ENCODE results near the gene STARD9. TPM values are rescaled to one million over a fixed set of nuclear protein-coding genes. Genes with fewer than 3 reads are reported as not detected.

STARD9 gene
- total and polyA plus RNA-seq, 8 donors: 9.4 to 22.6 (median 18.8) TPM

DNA sequence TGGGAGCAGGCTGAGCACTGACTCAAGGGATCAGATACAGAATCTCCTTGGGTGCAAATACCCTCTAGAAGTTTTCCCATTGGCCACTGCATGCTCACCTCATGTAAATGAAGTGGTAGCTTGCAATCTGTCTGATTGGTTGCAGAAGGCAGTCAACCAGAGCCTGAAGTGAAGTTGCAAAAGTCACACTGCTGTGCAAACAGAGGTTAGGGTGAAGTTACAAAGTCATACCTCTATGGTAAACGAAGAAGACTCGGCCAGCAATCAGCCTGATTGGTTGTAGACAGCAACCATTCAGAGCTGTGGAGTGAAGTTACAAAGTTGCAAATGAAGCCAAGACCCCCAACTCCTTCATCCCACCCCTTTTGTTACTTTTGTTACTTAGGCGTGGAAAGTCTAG, 27.1 kb downstream of the STARD9 start:
- intact Hi-C loops (cut with DNase I): no loop called here
- no peak for TF ChIP-seq CTCF (IDR thresholded peaks at IDR 0.05)
- DNase-seq (no peak), ATAC-seq (no peak)
- Histone ChIP-seq H3K36me3 (no peaks in the 10 kb centered on the region), H3K4me1 (peaks cover 7 to 21% of the 10 kb centered on the region in 2 donors), H3K4me3 (no peak overlapping the region), H3K27ac (no peak overlapping the region), H3K27me3 (no peaks in the 10 kb centered on the region), H3K9me3 (no peaks in the 10 kb centered on the region)

DNA sequence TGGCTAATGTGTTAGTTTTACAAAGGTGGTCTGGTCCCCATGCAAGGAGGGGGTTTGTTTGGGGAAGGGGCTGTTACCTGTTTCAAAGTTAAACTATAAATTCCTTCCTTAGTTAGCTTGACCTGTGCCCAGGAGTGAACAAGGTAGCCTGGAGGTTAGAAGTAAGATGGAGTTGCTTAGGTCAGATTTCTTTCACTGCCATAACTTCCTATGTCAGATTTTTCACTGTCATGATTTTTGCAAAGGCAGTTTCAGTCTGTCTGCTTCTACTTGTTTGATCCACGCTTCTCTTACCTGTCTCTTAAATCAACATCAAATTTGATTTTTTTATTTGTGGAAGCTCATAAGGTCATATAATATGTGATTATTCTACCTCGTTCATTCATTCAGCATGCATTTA, 28.6 kb downstream of the STARD9 start:
- no peak for TF ChIP-seq CTCF (IDR thresholded peaks at IDR 0.05)
- Histone ChIP-seq H3K9me3 (no peaks in the 10 kb centered on the region), H3K36me3 (no peaks in the 10 kb centered on the region), H3K27ac (no peak overlapping the region), H3K27me3 (no peaks in the 10 kb centered on the region), H3K4me3 (no peak overlapping the region), H3K4me1 (peaks cover 16 to 34% of the 10 kb centered on the region in 2 donors)
- ATAC-seq (no peak), DNase-seq (no peak)
- intact Hi-C loops (cut with DNase I): no loop called here

GRCh38 chr15:42604894-42605744, 29.7 kb downstream of the STARD9 start:
- ATAC-seq: peak; percentile 39
- TF ChIP-seq CTCF (IDR thresholded peaks at IDR 0.05): no peak
- no peaks in the 10 kb centered on the region for H3K27me3 ChIP-seq
- H3K9me3 ChIP-seq: no peaks in the 10 kb centered on the region
- H3K27ac ChIP-seq: peak overlapping the region; percentile 33 to 42
- peaks cover 16 to 36% of the 10 kb centered on the region in 2 donors for H3K4me1 ChIP-seq
- peak in 2 of 4 donors; percentile 29 to 53 for DNase-seq
- intact Hi-C loops (cut with DNase I): no loop called here
- no peak overlapping the region for H3K4me3 ChIP-seq
- H3K36me3 ChIP-seq: no peaks in the 10 kb centered on the region

GRCh38 chr15:42605796-42606195, 30.4 kb downstream of the STARD9 start:
- Histone ChIP-seq H3K4me3 (no peak overlapping the region), H3K9me3 (no peaks in the 10 kb centered on the region), H3K36me3 (no peaks in the 10 kb centered on the region), H3K4me1 (peaks cover 16 to 36% of the 10 kb centered on the region in 2 donors), H3K27me3 (no peaks in the 10 kb centered on the region), H3K27ac (peak overlapping the region; percentile 33 to 42)
- intact Hi-C loops (cut with DNase I): no loop called here
- no peak for TF ChIP-seq CTCF (IDR thresholded peaks at IDR 0.05)
- ATAC-seq (no peak), DNase-seq (no peak)

DNA sequence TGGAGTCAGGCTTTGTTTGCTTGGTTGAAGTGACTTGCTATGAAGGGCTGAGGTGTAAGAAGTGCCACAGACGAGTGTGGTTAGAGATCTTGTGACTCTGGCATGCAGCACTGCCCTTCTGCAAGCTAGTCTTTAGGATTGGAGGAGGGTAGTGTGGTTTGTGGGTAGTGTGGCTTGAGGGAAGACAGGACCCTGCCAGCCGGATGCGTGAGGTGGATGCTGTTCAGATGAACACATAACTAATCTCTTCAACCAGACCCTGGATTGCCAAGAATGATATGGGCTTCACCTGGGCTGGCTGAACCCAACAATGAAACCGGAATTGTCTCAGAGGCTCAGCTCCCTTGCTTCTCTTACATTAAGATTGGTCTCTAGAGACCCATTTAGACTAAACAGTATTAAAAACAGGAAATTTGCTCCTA, 32.7 kb downstream of the STARD9 start:
- no peak overlapping the region for H3K4me3 ChIP-seq
- H3K4me1 ChIP-seq: peaks cover 16 to 36% of the 10 kb centered on the region in 2 donors
- intact Hi-C loops (cut with DNase I): no loop called here
- H3K27me3 ChIP-seq: no peaks in the 10 kb centered on the region
- no peaks in the 10 kb centered on the region for H3K9me3 ChIP-seq
- peak overlapping the region; percentile 26 to 53 for H3K27ac ChIP-seq
- DNase-seq (peak in 2 of 4 donors; percentile 39 to 52), ATAC-seq (peak; percentile 95)
- no peak for TF ChIP-seq CTCF (IDR thresholded peaks at IDR 0.05)
- no peaks in the 10 kb centered on the region for H3K36me3 ChIP-seq

Measured in left lung (tissue), 10 donors.